ENCODE results near the gene MAZ.

GRCh38 chr16:29763326-29763725 lies 43.0 kb upstream of the MAZ start:
- TF ChIP-seq EZH2phosphoT487 (IDR thresholded peaks at IDR 0.05; ENCODE audit: insufficient read depth, low read depth) = no peak
- TF ChIP-seq EZH2 (IDR thresholded peaks at IDR 0.05; ENCODE audit: insufficient read depth, poor library complexity, severe bottlenecking) = no peak

Measured in GM23248 (cell line).